Measurements from ENCODE around the gene HOOK2.

The HOOK2 gene

GRCh38 chr19:12757544-12758274 is 17.6 kb downstream of the HOOK2 start:
- Histone ChIP-seq H3K4me1 (peaks cover 32% of the 10 kb centered on the region), H3K27me3 (no peaks in the 10 kb centered on the region), H3K4me3 (peak overlapping the region; percentile 23; the same call in 1 of the 2 replicates), H3K4me2 (peak overlapping the region; percentile 79), H3K9me3 (no peaks in the 10 kb centered on the region), H3K27ac (no peak overlapping the region), H4K20me1 (no peaks in the 10 kb centered on the region), H3K9ac (no peak overlapping the region), H3K36me3 (peaks cover 3% of the 10 kb centered on the region; the same call in 1 of the 2 replicates)
- no peak for TF ChIP-seq Cebpa-rat (IDR thresholded peaks at IDR 0.05)

GRCh38 chr19:12756150-12756883 is 19.0 kb downstream of the HOOK2 start:
- Histone ChIP-seq H3K4me3 (no peak overlapping the region), H4K20me1 (no peaks in the 10 kb centered on the region), H3K36me3 (no peaks in the 10 kb centered on the region), H3K27ac (no peak overlapping the region), H3K27me3 (no peaks in the 10 kb centered on the region), H3K9me3 (no peaks in the 10 kb centered on the region), H3K9ac (no peak overlapping the region), H3K4me2 (no peak overlapping the region), H3K4me1 (peaks cover 40% of the 10 kb centered on the region)
- TF ChIP-seq Cebpa-rat (IDR thresholded peaks at IDR 0.05) = no peak

GRCh38 chr19:12754465-12755196 is 20.7 kb downstream of the HOOK2 start:
- Histone ChIP-seq H3K9ac (no peak overlapping the region), H3K4me2 (no peak overlapping the region), H4K20me1 (no peaks in the 10 kb centered on the region), H3K36me3 (no peaks in the 10 kb centered on the region), H3K4me3 (no peak overlapping the region), H3K27ac (no peak overlapping the region), H3K4me1 (peaks cover 56% of the 10 kb centered on the region), H3K27me3 (no peaks in the 10 kb centered on the region), H3K9me3 (no peaks in the 10 kb centered on the region)
- TF ChIP-seq Cebpa-rat (IDR thresholded peaks at IDR 0.05) = no peak

GRCh38 chr19:12752056-12752781 is 23.1 kb downstream of the HOOK2 start:
- H3K36me3 ChIP-seq = peaks cover 16% of the 10 kb centered on the region
- no peaks in the 10 kb centered on the region for H4K20me1 ChIP-seq
- H3K4me3 ChIP-seq = no peak overlapping the region
- H3K9ac ChIP-seq = no peak overlapping the region
- no peak for TF ChIP-seq Cebpa-rat (IDR thresholded peaks at IDR 0.05)
- peaks cover 59% of the 10 kb centered on the region for H3K4me1 ChIP-seq
- peak overlapping the region; percentile 99 for H3K4me2 ChIP-seq
- H3K27me3 ChIP-seq = no peaks in the 10 kb centered on the region
- H3K27ac ChIP-seq = no peak overlapping the region
- peaks cover 14% of the 10 kb centered on the region for H3K9me3 ChIP-seq

GRCh38 chr19:12751635-12752034 is 23.7 kb downstream of the HOOK2 start, which contains the start of gene BEST2:
Gene BEST2, plus strand, starts transcription at chr19:12751791. Its CDS starts 802 bp downstream, at chr19:12752593.
- Histone ChIP-seq H3K4me3 (peak within 1 kb of the TSS; percentile 59), H3K4me1 (peaks cover 53% of the 10 kb centered on the region), H3K36me3 (peaks cover 22% of the 10 kb centered on the region), H3K27me3 (no peaks in the 10 kb centered on the region), H3K9me3 (peaks cover 16% of the 10 kb centered on the region), H3K4me2 (peak within 1 kb of the TSS; percentile 99), H4K20me1 (no peaks in the 10 kb centered on the region), H3K27ac (peak within 1 kb of the TSS; percentile 70; the same call in 1 of the 2 replicates), H3K9ac (peak within 1 kb of the TSS; percentile 68; the same call in 1 of the 2 replicates)
- TF ChIP-seq Cebpa-rat (IDR thresholded peaks at IDR 0.05) = no peak

- H3K4me1 ChIP-seq = peaks cover 47% of the 10 kb centered on the region
- no peaks in the 10 kb centered on the region for H4K20me1 ChIP-seq
- H3K36me3 ChIP-seq = peaks cover 30% of the 10 kb centered on the region
- peak overlapping the region; percentile 99 for H3K4me2 ChIP-seq
- H3K9me3 ChIP-seq = peaks cover 16% of the 10 kb centered on the region
- no peak overlapping the region for H3K4me3 ChIP-seq
- H3K9ac ChIP-seq = peak overlapping the region; percentile 68; the same call in 1 of the 2 replicates
- TF ChIP-seq Cebpa-rat (IDR thresholded peaks at IDR 0.05) = no peak
- no peaks in the 10 kb centered on the region for H3K27me3 ChIP-seq
- H3K27ac ChIP-seq = peak overlapping the region; percentile 70; the same call in 1 of the 2 replicates
Measured at GRCh38 chr19:12750851-12751250, 24.5 kb downstream of the HOOK2 start.

GRCh38 chr19:12749938-12750521 is 25.3 kb downstream of the HOOK2 start:
- Histone ChIP-seq H3K27ac (peak overlapping the region; percentile 70), H3K4me3 (peak overlapping the region; percentile 59), H3K4me1 (peaks cover 55% of the 10 kb centered on the region), H3K9me3 (peaks cover 16% of the 10 kb centered on the region), H4K20me1 (peaks cover 6% of the 10 kb centered on the region; the same call in 1 of the 2 replicates), H3K4me2 (peak overlapping the region; percentile 99), H3K36me3 (peaks cover 38% of the 10 kb centered on the region), H3K9ac (peak overlapping the region; percentile 68), H3K27me3 (no peaks in the 10 kb centered on the region)
- no peak for TF ChIP-seq Cebpa-rat (IDR thresholded peaks at IDR 0.05)

GRCh38 chr19:12748489-12748888 is 26.9 kb downstream of the HOOK2 start:
- Histone ChIP-seq H3K27ac (peak overlapping the region; percentile 70; the same call in 1 of the 2 replicates), H3K4me3 (no peak overlapping the region), H3K4me1 (peaks cover 60% of the 10 kb centered on the region), H3K9ac (no peak overlapping the region), H3K27me3 (no peaks in the 10 kb centered on the region), H3K9me3 (peaks cover 16% of the 10 kb centered on the region), H3K4me2 (peak overlapping the region; percentile 99; the same call in 1 of the 2 replicates), H4K20me1 (peaks cover 12% of the 10 kb centered on the region; the same call in 1 of the 2 replicates), H3K36me3 (peaks cover 47% of the 10 kb centered on the region)
- TF ChIP-seq Cebpa-rat (IDR thresholded peaks at IDR 0.05) = no peak

Data from BLaER1 (cell line).